Activated CD4-positive, alpha-beta T cell treated with anti-CD3 and anti-CD28 coated beads, Interleukin-2, amount 50 U/mL, for 1 hour (primary cell): ENCODE measurements around the gene XPNPEP1.

Source experiments
- DNase-seq: peaks from one replicate; pipeline ENCODE4 v3.0.0-alpha.2; 2020

XPNPEP1 gene

GRCh38 chr10:109947111-109947920 is 24.0 kb upstream of the XPNPEP1 start:
- no peak for DNase-seq

GRCh38 chr10:109946680-109947079 is 23.4 kb upstream of the XPNPEP1 start:
- no peak for DNase-seq

GRCh38 chr10:109945473-109946177 is 22.3 kb upstream of the XPNPEP1 start:
- DNase-seq: no peak

GRCh38 chr10:109944613-109945012 is 21.3 kb upstream of the XPNPEP1 start:
- DNase-seq: no peak

- DNase-seq: no peak
Observed at GRCh38 chr10:109941236-109941862, 18.0 kb upstream of the XPNPEP1 start.

GRCh38 chr10:109940553-109940952 is 17.2 kb upstream of the XPNPEP1 start:
- DNase-seq: no peak

GRCh38 chr10:109940117-109940516 is 16.8 kb upstream of the XPNPEP1 start:
- DNase-seq: no peak

GRCh38 chr10:109939315-109939961 is 16.1 kb upstream of the XPNPEP1 start:
- no peak for DNase-seq

- DNase-seq: no peak
Observed at GRCh38 chr10:109937460-109938065, 14.3 kb upstream of the XPNPEP1 start.

- DNase-seq: no peak
Observed at GRCh38 chr10:109934958-109935793, 11.9 kb upstream of the XPNPEP1 start.

GRCh38 chr10:109933984-109934565 is 10.8 kb upstream of the XPNPEP1 start:
- peak; percentile 34 for DNase-seq

- DNase-seq: no peak
Observed at GRCh38 chr10:109932968-109933367, 9.7 kb upstream of the XPNPEP1 start.

- no peak for DNase-seq
Observed at GRCh38 chr10:109932391-109932790, 9.1 kb upstream of the XPNPEP1 start.

GRCh38 chr10:109931163-109931562 is 7.9 kb upstream of the XPNPEP1 start:
- no peak for DNase-seq

- no peak for DNase-seq
Observed at GRCh38 chr10:109929501-109930219, 6.3 kb upstream of the XPNPEP1 start.

- no peak for DNase-seq
Observed at GRCh38 chr10:109928475-109928891, 5.2 kb upstream of the XPNPEP1 start.

GRCh38 chr10:109926825-109927224 is 3.5 kb upstream of the XPNPEP1 start:
- no peak for DNase-seq

GRCh38 chr10:109926061-109926745 is 2.9 kb upstream of the XPNPEP1 start:
- no peak for DNase-seq

- no peak for DNase-seq
Observed at GRCh38 chr10:109924967-109925620, 1.8 kb upstream of the XPNPEP1 start.

- DNase-seq: no peak
Observed at GRCh38 chr10:109924087-109924486, 776 bp upstream of the XPNPEP1 start.
